Neural progenitor cell (in vitro differentiated cells): Measurements from ENCODE around the gene CREB3L2. TPM values are rescaled to one million over a fixed set of nuclear protein-coding genes. Genes with fewer than 3 reads are reported as not detected.

Experiments
- DNase-seq: peaks from one replicate; pipeline ENCODE4 v3.0.0-alpha.2; 2016; ENCODE audit warnings: low spot score
- H2AFZ ChIP-seq: fragments of 200-600 bp; sonication (generic); replicated peaks from 2 replicates; pipeline ENCODE4 v1.6.1; 2016; ENCODE audit warnings: antibody characterized with exemption
- H3F3A ChIP-seq: fragments of 200-600 bp; sonication (generic); 2 replicates; pipeline ENCODE4 v1.6.1; 2016; ENCODE audit warnings: antibody characterized with exemption, low read depth
- H3K27ac ChIP-seq: fragments of 200-600 bp; sonication (generic); 2 replicates; pipeline ENCODE4 v1.5.1; 2016; ENCODE audit warnings: mild to moderate bottlenecking
- H3K27me3 ChIP-seq: fragments of 200-600 bp; sonication (generic); 2 replicates; pipeline ENCODE4 v1.6.1; 2016; ENCODE audit warnings: mild to moderate bottlenecking, moderate library complexity
- H3K36me3 ChIP-seq: fragments of 200-600 bp; sonication (generic); 2 replicates; pipeline ENCODE4 v1.5.1; 2016
- H3K4me1 ChIP-seq: fragments of 200-600 bp; sonication (generic); 2 replicates; pipeline ENCODE4 v1.6.1; 2016; ENCODE audit warnings: mixed run types
- H3K4me2 ChIP-seq: fragments of 200-600 bp; sonication (generic); 2 replicates; pipeline ENCODE4 v1.6.1; 2016
- H3K4me3 ChIP-seq: fragments of 200-600 bp; sonication (generic); 2 replicates; pipeline ENCODE4 v1.5.1; 2016
- H3K79me2 ChIP-seq: fragments of 200-600 bp; sonication (generic); 2 replicates; pipeline ENCODE4 v1.6.1; 2016; ENCODE audit warnings: low read depth
- H3K9ac ChIP-seq: fragments of 200-600 bp; sonication (generic); 2 replicates; pipeline ENCODE4 v1.6.1; 2016
- H3K9me3 ChIP-seq: fragments of 200-600 bp; sonication (generic); 2 replicates; pipeline ENCODE4 v1.5.1; 2016; ENCODE audit warnings: low read depth
- H4K20me1 ChIP-seq: fragments of 200-600 bp; sonication (generic); 2 replicates; pipeline ENCODE4 v1.6.1; 2016; ENCODE audit warnings: low read depth
- H3K27ac Mint-ChIP-seq: 3 replicates; pipeline ENCODE4 v1.8.0; 2021; ENCODE audit warnings: mixed read lengths
- H3K27me3 Mint-ChIP-seq: 2 replicates; pipeline ENCODE4 v1.8.0; 2022; ENCODE audit warnings: low read depth, mild to moderate bottlenecking, inconsistent platforms, moderate library complexity, mixed read lengths; ENCODE audit not compliant: insufficient read depth
- H3K36me3 Mint-ChIP-seq: 3 replicates; pipeline ENCODE4 v1.8.0; 2021; ENCODE audit warnings: mixed read lengths
- H3K4me1 Mint-ChIP-seq: 3 replicates; pipeline ENCODE4 v1.8.0; 2021; ENCODE audit warnings: mixed read lengths
- H3K4me3 Mint-ChIP-seq: 3 replicates; pipeline ENCODE4 v1.8.0; 2021; ENCODE audit warnings: mild to moderate bottlenecking, moderate library complexity, mixed read lengths
- H3K9me3 Mint-ChIP-seq: 3 replicates; pipeline ENCODE4 v1.8.0; 2020; ENCODE audit warnings: mixed read lengths
- CTCF ChIP-seq: fragments of 200-600 bp; sonication (generic); IDR thresholded peaks from 2 replicates; pipeline ENCODE4 v1.5.1; 2017; ENCODE audit warnings: antibody characterized with exemption, mild to moderate bottlenecking
- EZH2 ChIP-seq: fragments of 200-600 bp; sonication (generic); IDR thresholded peaks from 2 replicates; pipeline ENCODE4 v1.6.1; 2017; ENCODE audit warnings: antibody characterized with exemption, mild to moderate bottlenecking, moderate library complexity
- EZH2phosphoT487 ChIP-seq: fragments of 200-600 bp; sonication (generic); IDR thresholded peaks from 2 replicates; pipeline ENCODE4 v1.6.1; 2017; ENCODE audit warnings: antibody characterized with exemption
- total RNA-seq: library from RNA; depleted of rRNA; stranded (reverse); fragments of >200 nt; gene quantifications from 2 replicates; pipeline ENCODE4 v1.2.3, GENCODE V29; 2015; ENCODE audit warnings: low replicate concordance

The CREB3L2 gene
- total RNA-seq, 1 donor from 2014 or later, result 9.9 TPM

- H3K9me3 Mint-ChIP-seq, result peaks cover 3% of the 10 kb centered on the region
- DNase-seq, result peak; percentile 13
- TF ChIP-seq EZH2, result no peak
- TF ChIP-seq CTCF, result no peak
- no peak for TF ChIP-seq EZH2phosphoT487
- no peak overlapping the region for H3K9ac ChIP-seq
- peaks cover 5% of the 10 kb centered on the region for H3F3A ChIP-seq
- peaks cover 6% of the 10 kb centered on the region for H3K4me1 ChIP-seq
- no peak overlapping the region for H3K27ac ChIP-seq
- no peak overlapping the region for H3K4me3 Mint-ChIP-seq
- no peaks in the 10 kb centered on the region for H3K27me3 ChIP-seq
- H3K4me1 Mint-ChIP-seq, result peaks cover 4% of the 10 kb centered on the region
- H3K36me3 Mint-ChIP-seq, result peaks cover 31% of the 10 kb centered on the region
- H3K79me2 ChIP-seq, result peaks cover 34% of the 10 kb centered on the region
- H3K9me3 ChIP-seq, result no peaks in the 10 kb centered on the region
- H3K4me3 ChIP-seq, result no peak overlapping the region
- no peak overlapping the region for H3K4me2 ChIP-seq
- no peak overlapping the region for H3K27ac Mint-ChIP-seq
- no peaks in the 10 kb centered on the region for H3K36me3 ChIP-seq
- no peak overlapping the region for H2AFZ ChIP-seq
- peaks cover 5% of the 10 kb centered on the region for H3K27me3 Mint-ChIP-seq
- no peaks in the 10 kb centered on the region for H4K20me1 ChIP-seq
These were observed 34.5 kb downstream of the CREB3L2 start for GRCh38 chr7:137967143-137968018.

- Histone ChIP-seq H3K4me3 (no peak overlapping the region), H2AFZ (no peak overlapping the region), H3K4me2 (no peak overlapping the region), H3K79me2 (peaks cover 27% of the 10 kb centered on the region), H3K9ac (no peak overlapping the region), H3K36me3 (no peaks in the 10 kb centered on the region), H3F3A (peaks cover 5% of the 10 kb centered on the region), H3K4me1 (peaks cover 6% of the 10 kb centered on the region), H4K20me1 (no peaks in the 10 kb centered on the region), H3K27ac (no peak overlapping the region), H3K9me3 (no peaks in the 10 kb centered on the region), H3K27me3 (no peaks in the 10 kb centered on the region)
- TF ChIP-seq CTCF (no peak), EZH2phosphoT487 (no peak), EZH2 (no peak)
- H3K4me1 Mint-ChIP-seq, result peaks cover 6% of the 10 kb centered on the region
- no peak overlapping the region for H3K27ac Mint-ChIP-seq
- H3K4me3 Mint-ChIP-seq, result no peak overlapping the region
- DNase-seq, result no peak
- peaks cover 3% of the 10 kb centered on the region for H3K9me3 Mint-ChIP-seq
- H3K27me3 Mint-ChIP-seq, result peaks cover 5% of the 10 kb centered on the region
- peaks cover 34% of the 10 kb centered on the region for H3K36me3 Mint-ChIP-seq
These were observed 35.2 kb downstream of the CREB3L2 start for GRCh38 chr7:137966641-137967142.

GRCh38 chr7:137965942-137966640 is 35.8 kb downstream of the CREB3L2 start:
- Histone ChIP-seq H2AFZ (no peak overlapping the region), H3K4me1 (peaks cover 6% of the 10 kb centered on the region), H3K4me2 (no peak overlapping the region), H3K79me2 (peaks cover 27% of the 10 kb centered on the region), H3K27me3 (no peaks in the 10 kb centered on the region), H3K9ac (no peak overlapping the region), H3K4me3 (no peak overlapping the region), H3F3A (peaks cover 5% of the 10 kb centered on the region), H3K36me3 (no peaks in the 10 kb centered on the region), H3K9me3 (no peaks in the 10 kb centered on the region), H4K20me1 (no peaks in the 10 kb centered on the region), H3K27ac (no peak overlapping the region)
- Mint-ChIP-seq H3K9me3 (peaks cover 3% of the 10 kb centered on the region), H3K27ac (no peak overlapping the region), H3K4me3 (no peak overlapping the region), H3K4me1 (peaks cover 6% of the 10 kb centered on the region), H3K36me3 (peaks cover 34% of the 10 kb centered on the region), H3K27me3 (peaks cover 5% of the 10 kb centered on the region)
- no peak for DNase-seq
- TF ChIP-seq CTCF (no peak), EZH2 (no peak), EZH2phosphoT487 (no peak)
